Coronary artery (tissue), 2 donors: ENCODE measurements around the gene PARVA.

ENCODE experiments used
- DNase-seq: peaks from one replicate; pipeline ENCODE4 v3.0.0-alpha.2; 2017; ENCODE audit warnings: low spot score
- H3K27ac ChIP-seq, 2 donors: fragments of 200-600 bp; sonication (generic); one replicate each; pipeline ENCODE4 v1.5.1; 2016 to 2019
- H3K4me3 ChIP-seq: fragments of 200-600 bp; sonication (generic); 2 replicates; pipeline ENCODE4 v1.5.1; 2016; ENCODE audit warnings: mild to moderate bottlenecking, moderate library complexity
- CTCF ChIP-seq: fragments of 200-600 bp; sonication (generic); IDR thresholded peaks from one replicate; pipeline ENCODE4 v1.5.1; 2019; ENCODE audit warnings: antibody characterized with exemption

Gene PARVA

GRCh38 chr11:12554122-12554521 is 176.8 kb downstream of the PARVA start:
- TF ChIP-seq CTCF, result no peak
- DNase-seq, result no peak
- H3K4me3 ChIP-seq, result no peak overlapping the region
- no peak overlapping the region for H3K27ac ChIP-seq

- TF ChIP-seq CTCF, result no peak
- no peak overlapping the region for H3K4me3 ChIP-seq
- peak overlapping the region in 1 of 2 donors; percentile 67 for H3K27ac ChIP-seq
- DNase-seq, result no peak
These were observed 178.8 kb downstream of the PARVA start for GRCh38 chr11:12556155-12556554.

- peak overlapping the region; percentile 45 to 55 for H3K27ac ChIP-seq
- no peak for DNase-seq
These were observed 179.5 kb downstream of the PARVA start for GRCh38 chr11:12556788-12557384.

GRCh38 chr11:12559011-12559410 is 181.6 kb downstream of the PARVA start:
- Histone ChIP-seq H3K4me3 (no peak overlapping the region), H3K27ac (no peak overlapping the region)
- no peak for TF ChIP-seq CTCF
- no peak for DNase-seq

More at GRCh38 chr11:12556788-12557384, 179.5 kb downstream of the PARVA start:
- H3K4me3 ChIP-seq, result no peak overlapping the region
- no peak for TF ChIP-seq CTCF

GRCh38 chr11:12560362-12560761 is 183.0 kb downstream of the PARVA start:
- TF ChIP-seq CTCF, result no peak
- no peak for DNase-seq

GRCh38 chr11:12560861-12561260 is 183.5 kb downstream of the PARVA start:
- no peak overlapping the region for H3K27ac ChIP-seq
- H3K4me3 ChIP-seq, result no peak overlapping the region
- DNase-seq, result no peak
- TF ChIP-seq CTCF, result no peak

More at GRCh38 chr11:12560362-12560761, 183.0 kb downstream of the PARVA start:
- Histone ChIP-seq H3K27ac (no peak overlapping the region), H3K4me3 (no peak overlapping the region)

- no peak for TF ChIP-seq CTCF
- no peak for DNase-seq
- no peak overlapping the region for H3K4me3 ChIP-seq
- no peak overlapping the region for H3K27ac ChIP-seq
These were observed 186.6 kb downstream of the PARVA start for GRCh38 chr11:12564012-12564411.
